GM21360 (cell line): ENCODE results near the gene ABCA13.
A peak's percentile ranks its signal among the peaks of the same experiment; 100 is the strongest.

Experiments
- ATAC-seq: cut with Tn5 transposase; IDR thresholded peaks from one replicate; pipeline ENCODE4 v1.9.1; 2021; ENCODE audit warnings: mild to moderate bottlenecking, moderate library complexity; ENCODE audit not compliant: unreplicated experiment

The ABCA13 gene

GRCh38 chr7:48225101-48225500, 53.8 kb downstream of the ABCA13 start:
- ATAC-seq: no peak

DNA sequence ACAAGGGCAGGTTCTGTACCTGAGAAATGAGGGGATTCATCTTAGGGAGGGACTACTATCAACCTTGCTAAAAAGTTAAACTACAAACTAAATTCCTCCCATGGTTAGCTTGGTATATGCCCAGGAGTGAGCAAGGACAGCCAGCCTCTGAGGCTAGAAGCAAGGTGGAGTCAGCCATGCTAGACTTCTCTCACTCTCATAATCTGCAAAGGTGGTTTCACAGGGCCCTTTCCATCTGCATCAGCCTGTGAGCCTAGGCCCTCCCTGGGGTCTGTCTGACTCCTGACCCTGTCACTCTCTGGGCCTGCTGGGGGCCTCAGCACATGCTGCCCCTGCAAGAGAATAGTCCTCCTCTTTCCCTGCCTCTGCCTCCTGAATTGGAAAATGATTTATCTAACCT, 66.1 kb downstream of the ABCA13 start:
- no peak for ATAC-seq

- no peak for ATAC-seq
Measured at GRCh38 chr7:48242846-48243245, 71.6 kb downstream of the ABCA13 start.

GRCh38 chr7:48244864-48245271, 73.6 kb downstream of the ABCA13 start:
- no peak for ATAC-seq

- peak; percentile 54 for ATAC-seq
Measured at GRCh38 chr7:48245751-48246472, 74.7 kb downstream of the ABCA13 start.

DNA sequence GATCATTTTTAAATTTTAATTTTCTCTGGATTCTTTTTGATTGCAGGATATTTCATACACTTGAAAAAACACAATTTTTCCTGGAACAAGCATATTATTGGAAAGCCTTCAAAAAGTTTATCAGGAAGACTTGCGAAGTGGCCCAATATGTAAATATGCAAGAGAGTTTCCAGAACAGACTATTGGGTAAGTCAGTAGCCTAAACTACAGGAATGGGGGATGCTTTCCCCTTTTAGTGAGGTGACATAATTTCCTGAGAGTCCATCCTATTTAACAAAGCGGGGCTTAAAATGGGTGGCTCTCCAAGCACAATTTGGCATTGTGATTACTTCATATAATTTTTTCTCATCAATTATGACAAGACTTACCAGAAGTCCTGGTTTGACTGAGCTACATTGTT, 77.9 kb downstream of the ABCA13 start:
- ATAC-seq: no peak

GRCh38 chr7:48250441-48250951, 79.2 kb downstream of the ABCA13 start:
- ATAC-seq: no peak

DNA sequence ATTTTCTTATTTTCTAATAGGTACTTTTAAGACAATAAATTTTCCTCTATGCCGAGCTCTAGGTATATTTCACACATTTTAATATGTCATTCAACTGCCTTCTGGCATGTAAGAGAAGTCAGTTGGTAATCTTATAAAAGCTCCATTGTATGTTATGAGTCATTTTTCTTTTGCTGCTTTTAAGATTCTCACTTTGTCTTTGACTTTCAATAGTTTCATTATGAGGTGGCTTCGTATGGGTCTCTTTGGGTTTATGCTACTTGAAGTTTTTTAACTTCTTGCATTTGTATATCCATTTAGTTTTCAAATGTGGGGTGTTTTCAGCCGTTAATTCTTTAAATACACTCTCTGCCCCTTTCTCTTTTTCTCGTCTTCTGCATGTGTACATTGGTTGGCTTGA, 80.5 kb downstream of the ABCA13 start:
- peak; percentile 92 for ATAC-seq

- no peak for ATAC-seq
Measured at GRCh38 chr7:48252995-48253394, 81.7 kb downstream of the ABCA13 start.

GRCh38 chr7:48255046-48255445, 83.8 kb downstream of the ABCA13 start:
- peak; percentile 37 for ATAC-seq

DNA sequence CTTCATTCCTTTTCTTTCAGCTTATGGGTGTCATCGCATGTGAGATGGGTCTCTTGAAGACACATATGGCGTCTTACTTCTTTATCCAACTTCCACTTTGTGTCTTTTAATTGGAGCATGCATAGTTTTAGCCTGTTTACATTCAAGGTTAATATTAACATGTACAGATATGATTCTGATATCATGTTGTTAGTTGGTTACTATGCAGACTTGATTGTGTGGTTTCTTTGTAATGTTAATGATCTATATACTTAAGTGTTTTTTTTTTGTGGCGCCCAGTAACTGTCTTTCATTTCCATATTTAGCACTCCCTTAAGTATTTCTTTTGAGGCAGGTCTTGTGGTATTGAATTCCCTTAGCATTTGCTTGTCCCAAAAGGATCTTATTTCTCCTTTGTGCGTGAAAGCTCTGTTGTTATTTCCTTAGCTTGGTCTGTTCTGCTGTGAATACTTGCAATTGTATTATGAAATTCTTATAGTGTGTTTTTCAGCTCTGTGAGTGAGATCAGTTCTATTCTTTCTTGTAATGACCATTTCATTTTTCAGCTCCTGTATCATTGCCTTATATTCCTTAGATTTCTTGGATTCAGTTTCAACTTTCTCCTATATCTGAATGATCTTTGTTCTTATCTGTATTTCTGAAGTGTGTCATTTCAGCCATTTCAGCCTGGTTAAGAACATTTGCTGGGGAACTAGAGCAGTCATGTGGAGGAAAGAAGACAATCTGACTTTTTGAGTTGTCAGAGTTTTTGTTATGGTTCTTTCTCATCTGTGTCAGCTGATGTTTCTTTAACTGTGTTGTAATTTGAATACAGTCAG, 88.4 kb downstream of the ABCA13 start:
- no peak for ATAC-seq

DNA sequence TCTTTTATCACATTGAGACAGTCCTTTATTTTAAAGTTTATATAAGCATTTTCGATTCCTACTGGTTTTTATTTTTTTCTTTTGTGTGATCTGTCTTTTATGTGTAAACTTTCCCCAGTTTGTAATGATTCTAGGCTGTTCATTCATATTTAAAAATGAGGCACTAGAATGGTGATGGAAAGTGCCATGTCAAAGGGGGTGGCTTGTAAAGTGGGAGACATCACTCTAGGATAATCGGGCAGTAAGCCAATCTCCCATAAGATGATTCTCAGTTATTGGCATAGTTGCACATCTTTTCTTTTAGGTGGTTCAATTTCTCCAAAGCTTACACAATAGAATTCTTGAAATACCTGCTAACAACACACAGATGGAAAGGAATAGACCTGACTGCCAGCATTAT, 90.4 kb downstream of the ABCA13 start:
- ATAC-seq: no peak

DNA sequence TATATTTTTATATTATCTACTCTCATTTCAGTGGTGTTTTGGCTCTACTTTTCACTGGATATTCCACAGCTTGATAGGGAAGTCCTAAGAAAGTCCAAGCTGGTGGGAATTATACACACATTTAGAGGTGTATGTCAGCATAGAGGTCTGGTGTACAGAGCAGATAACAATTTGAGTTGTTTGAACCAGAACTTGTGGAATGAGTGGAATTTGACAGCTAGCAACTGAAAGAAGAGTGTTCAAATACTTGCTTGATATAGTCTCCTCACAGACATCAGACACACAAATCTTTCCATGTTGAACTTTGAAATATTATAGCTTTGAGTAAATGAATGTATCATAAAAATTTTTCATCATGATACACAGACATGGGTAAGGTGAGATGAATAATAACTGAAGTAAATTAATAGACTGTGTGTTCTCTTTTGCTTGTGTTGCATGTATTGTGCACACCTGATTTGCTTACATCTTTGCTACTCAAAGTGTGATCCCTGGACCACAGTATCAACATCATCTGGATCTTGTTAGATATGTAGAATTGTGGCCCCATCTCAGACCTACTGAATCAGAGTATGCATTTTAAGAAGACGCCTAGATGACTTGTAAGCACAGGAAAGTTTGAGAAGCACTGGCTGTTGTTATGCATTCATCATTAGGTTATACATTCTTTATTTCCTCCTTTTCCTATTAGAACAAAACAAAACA, 91.5 kb downstream of the ABCA13 start:
- ATAC-seq: no peak

GRCh38 chr7:48263311-48263650, 92.0 kb downstream of the ABCA13 start:
- ATAC-seq: no peak

GRCh38 chr7:48269066-48269465, 97.8 kb downstream of the ABCA13 start:
- ATAC-seq: no peak

GRCh38 chr7:48274662-48275061, 103.4 kb downstream of the ABCA13 start:
- ATAC-seq: no peak

- no peak for ATAC-seq
Measured at GRCh38 chr7:48279420-48279819, 108.2 kb downstream of the ABCA13 start.

DNA sequence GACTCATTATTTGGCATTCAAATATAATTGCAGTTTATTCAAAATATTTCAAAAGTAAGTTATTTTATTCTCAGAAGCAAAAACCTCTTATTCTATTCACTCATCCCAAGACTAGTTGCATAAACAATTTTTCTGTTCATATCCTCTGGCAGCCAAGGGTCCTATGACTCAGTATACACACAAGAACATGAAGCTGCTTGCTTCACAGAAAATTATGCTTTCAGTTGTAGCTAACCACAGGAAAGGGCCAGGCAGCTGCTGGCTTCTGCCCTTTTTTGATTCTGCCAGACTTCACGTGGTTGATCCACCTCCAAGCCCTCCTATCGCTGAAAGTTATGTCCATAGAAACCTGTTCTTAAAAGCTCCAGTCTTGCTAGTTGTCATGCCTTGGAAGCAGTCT, 108.8 kb downstream of the ABCA13 start:
- ATAC-seq: no peak

DNA sequence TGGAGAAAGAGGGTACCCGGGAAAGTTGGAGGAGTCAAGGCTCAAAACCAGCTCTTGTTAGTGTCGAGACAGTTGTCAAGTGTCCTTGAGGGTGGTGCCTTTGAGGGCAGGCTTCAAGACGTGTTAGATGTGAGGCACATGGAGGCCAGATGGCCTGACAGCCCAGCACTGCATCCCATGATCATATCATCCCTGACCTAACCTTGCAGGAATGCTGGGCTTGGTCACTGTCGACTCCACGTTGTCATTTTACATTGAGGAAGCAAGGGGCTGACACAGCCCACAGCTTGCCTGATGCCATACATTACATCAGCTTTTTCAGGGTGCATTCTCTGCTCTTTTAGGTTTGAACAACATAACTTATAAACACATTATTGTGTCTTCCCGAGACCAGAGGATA, 114.1 kb downstream of the ABCA13 start:
- no peak for ATAC-seq

- no peak for ATAC-seq
Measured at GRCh38 chr7:48286836-48287235, 115.6 kb downstream of the ABCA13 start.

GRCh38 chr7:48289656-48290055, 118.4 kb downstream of the ABCA13 start:
- no peak for ATAC-seq

- ATAC-seq: no peak
Measured at GRCh38 chr7:48292949-48293348, 121.7 kb downstream of the ABCA13 start.
